Fibroblast of skin of left quadriceps (primary cell): ENCODE data around the gene IFI27L2.
"Not testable (repeated sequence)": the region's sequence is repeated elsewhere in the genome, so short reads cannot be mapped to it uniquely, and the experiment has no call there.

Experiments used
- DNase-seq, 2 experiments: peaks; one replicate each; pipeline ENCODE4 v3.0.0-alpha.2; 2013; ENCODE audit warnings: low read depth in 2 of 2

Gene IFI27L2, protein sequence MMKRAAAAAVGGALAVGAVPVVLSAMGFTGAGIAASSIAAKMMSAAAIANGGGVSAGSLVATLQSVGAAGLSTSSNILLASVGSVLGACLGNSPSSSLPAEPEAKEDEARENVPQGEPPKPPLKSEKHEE

GRCh38 chr14:94129111-94129757, at the start of gene IFI27L2:
Gene IFI27L2, minus strand, starts transcription at chr14:94129604. Its CDS starts 40 bp downstream, at chr14:94129564.
- DNase-seq = peak; percentile 67 to 69

DNA sequence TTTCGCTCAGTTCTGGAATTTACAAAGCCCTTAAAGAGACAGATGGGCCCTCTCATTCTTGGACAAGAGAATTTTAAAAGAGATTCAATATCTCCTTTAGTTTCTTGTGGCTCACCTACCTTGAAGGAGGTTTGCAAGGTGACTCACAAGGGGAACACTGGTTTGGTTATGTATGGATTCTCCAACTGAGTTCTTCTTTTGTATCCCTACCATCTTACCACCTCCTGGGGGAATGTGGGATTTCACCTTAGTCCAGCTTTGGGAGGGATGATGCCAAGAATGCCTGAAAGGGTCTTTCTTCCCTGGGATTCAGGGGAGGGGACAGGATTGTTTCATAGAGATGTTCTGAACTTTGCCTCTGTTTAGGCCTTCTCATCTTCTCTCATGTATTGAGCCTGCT, 48.4 kb upstream of the IFI27L2 start:
- no peak for DNase-seq

- DNase-seq = no peak
These were observed 47.4 kb upstream of the IFI27L2 start for GRCh38 chr14:94176808-94177207.

- DNase-seq = no peak
These were observed 46.3 kb upstream of the IFI27L2 start for GRCh38 chr14:94175747-94176146.

DNA sequence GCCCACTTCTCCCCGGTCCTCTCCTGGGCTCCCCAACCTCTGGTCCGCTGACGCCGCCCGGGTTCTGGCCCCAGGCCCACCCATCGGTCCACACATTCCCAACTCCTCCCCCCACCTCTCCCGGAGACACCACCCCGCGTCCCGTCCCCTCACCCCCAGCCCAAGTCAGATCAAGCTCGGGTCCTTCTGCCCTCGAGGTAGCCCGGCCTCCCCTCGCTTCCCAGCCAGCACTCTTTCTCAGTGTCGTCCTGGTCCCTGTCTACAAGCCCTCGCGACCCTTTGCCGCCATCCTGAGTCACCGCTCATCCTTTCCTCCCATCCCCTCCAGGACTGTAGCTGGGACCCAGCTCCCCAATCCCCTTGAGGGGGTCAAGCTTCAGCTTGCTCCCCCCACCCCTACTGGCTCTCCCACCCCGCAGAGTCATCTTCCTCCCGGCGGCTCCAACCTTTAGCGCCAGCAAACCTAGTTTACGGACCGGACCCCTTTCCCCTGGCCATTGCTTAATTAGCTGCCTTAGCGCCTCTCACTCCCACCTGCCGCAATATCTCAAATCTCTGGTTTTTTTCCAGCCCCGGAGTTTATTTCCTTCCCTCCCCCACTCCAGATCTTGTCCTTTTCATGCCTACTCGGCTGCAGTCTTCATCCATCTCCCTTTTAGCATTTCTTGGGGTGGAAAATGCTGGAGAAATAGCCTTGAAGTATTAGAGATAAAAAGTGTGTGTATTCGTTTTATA, 45.8 kb upstream of the IFI27L2 start:
- DNase-seq = no peak

GRCh38 chr14:94174604-94175010, 45.2 kb upstream of the IFI27L2 start:
- DNase-seq = no peak

GRCh38 chr14:94173885-94174603, 44.6 kb upstream of the IFI27L2 start, which contains the start of gene PPP4R4:
Gene PPP4R4, plus strand, starts transcription at chr14:94174322. Its CDS starts 144 bp downstream, at chr14:94174466.
- peak; percentile 76 to 77 for DNase-seq

- no peak for DNase-seq
These were observed 44.1 kb upstream of the IFI27L2 start for GRCh38 chr14:94173471-94173884.

DNA sequence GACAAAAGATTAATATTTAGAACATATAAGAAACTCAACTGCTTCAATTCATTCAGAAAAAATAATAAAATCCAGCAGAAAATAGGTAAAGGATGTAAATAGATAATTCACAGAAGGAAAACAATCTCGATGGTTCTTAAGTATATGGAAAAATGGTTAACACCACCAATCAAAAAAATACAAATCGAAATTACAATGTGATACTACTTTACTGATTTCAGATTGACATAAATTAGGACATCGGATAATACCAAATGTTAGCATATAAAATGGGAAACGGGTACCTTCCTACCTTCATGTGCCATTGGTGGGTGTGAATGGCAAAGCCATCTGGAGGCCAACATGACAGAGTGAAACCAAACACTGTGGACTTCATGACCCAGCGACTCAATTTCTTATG, 43.1 kb upstream of the IFI27L2 start:
- no peak for DNase-seq

DNA sequence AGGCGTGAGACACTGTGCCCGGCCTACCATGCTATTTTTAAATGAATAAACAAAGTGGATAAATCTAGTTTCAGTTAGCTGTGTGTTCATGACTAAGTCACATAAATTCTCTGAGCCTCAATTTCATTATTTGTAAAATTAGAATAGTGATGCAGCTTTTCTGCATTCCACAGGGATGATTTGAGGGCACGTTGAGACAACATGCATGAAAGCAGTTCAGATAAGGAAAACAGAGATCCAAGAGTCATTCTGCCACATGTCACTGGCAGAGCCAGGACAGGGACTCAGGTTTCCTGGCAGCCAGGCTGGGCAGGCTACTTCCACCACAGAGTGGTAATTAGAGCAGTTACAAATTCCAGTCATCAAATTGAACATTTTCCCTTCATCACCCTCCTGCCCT, 41.8 kb upstream of the IFI27L2 start:
- DNase-seq = no peak

DNA sequence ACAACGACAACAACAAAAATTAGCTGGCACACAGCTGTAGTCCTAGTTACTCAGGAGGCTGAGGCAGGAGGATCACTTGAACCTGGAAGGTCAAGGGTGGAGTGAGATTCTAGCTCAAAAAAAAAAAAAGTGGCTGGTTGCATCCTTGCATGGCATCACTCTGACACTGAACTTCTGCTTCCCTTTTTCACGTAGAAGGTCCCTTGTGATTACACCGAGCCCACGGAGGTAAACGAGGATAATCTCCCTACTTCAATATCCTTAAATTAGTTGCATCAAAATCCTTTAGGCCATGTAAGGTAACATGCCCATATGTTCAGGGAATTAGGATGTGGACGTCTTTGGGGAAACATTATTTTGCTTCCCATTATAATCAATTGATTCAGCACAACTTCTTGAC, 40.7 kb upstream of the IFI27L2 start:
- DNase-seq = no peak

DNA sequence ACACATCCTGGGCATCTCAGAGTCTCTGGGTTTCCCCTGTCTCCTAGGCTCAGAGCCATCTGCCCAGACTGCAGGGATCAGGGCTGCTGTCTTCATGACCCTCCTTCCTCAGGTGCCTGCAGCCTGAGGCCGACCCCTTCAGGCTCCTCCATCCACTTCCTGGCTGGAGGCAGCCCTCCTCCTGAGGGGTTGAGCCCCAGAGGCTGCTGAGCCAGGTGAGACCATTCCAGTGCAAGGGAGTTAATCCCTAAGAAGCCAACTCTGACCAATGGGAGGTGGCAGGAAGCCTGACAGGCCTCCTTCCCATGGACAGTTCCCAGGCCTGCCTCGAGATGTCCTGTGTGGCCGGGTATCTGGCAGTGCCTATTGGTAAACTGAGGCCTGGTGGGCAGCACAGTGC, 36.3 kb upstream of the IFI27L2 start:
- no peak for DNase-seq

DNA sequence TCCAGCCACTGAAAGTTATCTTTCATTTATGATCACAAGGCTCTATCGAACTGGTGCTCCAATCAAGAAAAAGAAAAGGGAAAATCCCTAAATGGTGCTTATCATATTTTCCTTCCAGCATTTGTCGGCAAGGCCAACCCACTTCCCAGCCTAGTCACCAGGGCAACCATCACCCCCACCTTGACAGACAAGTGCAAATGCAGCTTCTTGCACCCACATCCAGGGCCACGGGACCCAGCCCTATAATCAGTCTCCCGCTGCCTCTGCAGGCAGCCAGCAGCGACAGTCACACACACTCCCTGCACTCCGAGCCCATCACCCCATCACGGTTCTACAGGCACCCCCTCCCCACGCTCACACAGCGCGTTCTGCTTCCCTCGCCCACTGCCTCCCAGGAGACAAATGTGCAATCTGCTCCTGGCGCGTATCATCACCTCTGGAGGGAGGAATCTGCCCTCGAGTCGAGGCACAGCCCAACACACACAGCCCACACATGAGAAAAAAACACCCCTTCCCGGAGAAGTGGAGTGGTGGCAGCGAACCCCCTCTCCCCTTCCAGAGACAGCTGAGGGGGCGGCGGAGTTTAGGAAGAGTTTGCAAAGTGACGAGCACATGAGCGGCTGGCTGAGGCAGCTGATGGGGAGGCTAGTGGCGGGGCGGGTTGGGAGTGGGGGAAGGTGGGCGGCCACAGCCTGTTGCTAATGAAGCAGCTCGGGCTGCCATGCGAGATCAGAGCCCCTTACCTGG, 35.5 kb upstream of the IFI27L2 start:
- no peak for DNase-seq

- no peak for DNase-seq
These were observed 34.4 kb upstream of the IFI27L2 start for GRCh38 chr14:94163796-94164195.

DNA sequence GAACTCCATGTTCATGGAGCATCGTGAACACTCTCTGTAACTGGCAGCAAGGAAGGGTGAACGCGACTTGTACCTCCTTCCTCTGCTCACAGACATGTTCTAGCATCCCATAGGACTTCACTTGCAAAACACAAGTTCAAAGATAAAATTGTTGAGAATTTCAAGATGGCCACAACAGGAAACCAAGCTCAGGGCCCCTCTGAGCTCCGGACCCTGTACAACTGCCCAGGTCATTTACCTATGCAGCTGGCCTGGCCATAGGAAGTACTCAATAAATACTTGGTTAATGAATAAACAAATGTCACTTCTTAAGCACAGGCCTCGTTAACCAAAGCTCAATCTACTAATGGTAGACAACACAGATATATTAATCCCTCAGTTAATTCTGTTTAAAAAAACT, 33.1 kb upstream of the IFI27L2 start:
- no peak for DNase-seq

- DNase-seq = no peak
These were observed 32.6 kb upstream of the IFI27L2 start for GRCh38 chr14:94161981-94162380.

DNA sequence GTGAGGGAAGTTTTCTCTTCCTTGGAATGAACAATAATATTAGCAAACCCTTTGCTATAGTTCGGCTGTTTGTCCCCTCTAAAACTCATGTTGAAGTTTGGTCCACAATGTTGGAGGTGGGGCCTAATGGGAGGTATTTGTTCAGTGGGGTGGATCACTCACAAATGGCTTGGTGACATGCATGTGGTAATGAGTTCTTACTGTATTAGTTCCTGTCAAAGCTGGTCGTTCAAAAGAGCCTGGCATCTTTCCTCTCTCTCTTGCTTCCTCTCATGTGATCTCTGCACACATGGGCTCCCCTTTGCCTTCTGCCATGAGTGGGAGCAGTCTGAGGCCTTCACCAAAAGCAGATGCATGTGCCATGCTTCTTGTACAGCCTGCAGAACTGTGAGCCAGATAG, 31.7 kb upstream of the IFI27L2 start:
- no peak for DNase-seq

DNA sequence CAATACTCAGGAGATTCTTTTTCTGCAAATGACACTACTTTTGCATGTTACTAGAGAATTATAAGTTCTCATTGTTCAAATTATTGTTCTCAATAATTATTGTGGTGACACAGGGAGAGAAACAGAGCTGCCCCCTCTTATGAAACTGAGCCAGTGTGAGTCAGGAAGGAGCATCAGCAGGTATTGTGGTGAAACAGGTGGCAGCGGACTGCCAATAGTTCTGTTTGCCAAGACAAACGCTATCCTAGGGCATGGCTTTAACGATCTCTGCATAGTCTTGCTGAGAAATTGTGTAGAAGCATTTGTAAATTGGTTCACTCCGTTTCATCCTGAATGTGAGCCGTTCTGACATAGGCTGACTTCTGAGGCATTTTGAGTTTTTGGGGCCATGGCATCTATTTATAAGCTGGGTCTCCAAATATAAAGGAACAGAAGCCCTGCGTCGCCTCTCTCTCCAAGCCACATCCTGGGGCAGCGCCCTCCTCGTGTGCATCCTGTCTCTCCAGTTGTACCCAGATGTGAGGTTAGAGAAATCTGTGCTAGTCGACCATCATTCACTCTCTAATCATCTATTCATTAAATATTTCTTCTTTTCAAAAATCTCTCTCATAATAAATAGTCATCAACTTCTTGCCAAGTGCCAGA, 29.0 kb upstream of the IFI27L2 start:
- no peak for DNase-seq

DNA sequence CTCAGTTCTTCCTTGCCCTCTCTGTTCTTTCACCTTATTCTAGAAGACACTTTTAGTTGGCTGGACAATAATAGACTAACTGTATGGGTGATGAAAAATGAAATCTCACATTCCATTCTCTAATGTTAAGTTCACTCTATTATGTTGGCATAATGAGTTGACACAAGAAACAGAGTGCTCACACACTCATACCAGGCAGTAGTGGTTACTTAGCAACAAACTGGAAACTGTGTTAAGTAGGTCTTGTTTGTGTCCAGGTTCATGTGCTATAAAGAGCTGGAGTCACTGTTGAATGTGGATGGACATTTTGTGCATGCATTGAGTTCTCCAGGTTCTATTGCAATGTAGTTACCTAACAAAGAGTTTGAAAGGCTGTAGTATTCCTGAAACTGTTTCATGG, 27.8 kb upstream of the IFI27L2 start:
- DNase-seq = no peak

- DNase-seq = not testable (repeated sequence)
These were observed 26.7 kb upstream of the IFI27L2 start for GRCh38 chr14:94156143-94156542.

GRCh38 chr14:94153750-94154342, 24.4 kb upstream of the IFI27L2 start:
- no peak for DNase-seq
